ENCODE data around the gene NUDT21. TPM values are rescaled to one million over a fixed set of nuclear protein-coding genes. Genes with fewer than 3 reads are reported as not detected.

NUDT21 gene
- total RNA-seq, 1 experiment from 2014 or later: 218 TPM

DNA sequence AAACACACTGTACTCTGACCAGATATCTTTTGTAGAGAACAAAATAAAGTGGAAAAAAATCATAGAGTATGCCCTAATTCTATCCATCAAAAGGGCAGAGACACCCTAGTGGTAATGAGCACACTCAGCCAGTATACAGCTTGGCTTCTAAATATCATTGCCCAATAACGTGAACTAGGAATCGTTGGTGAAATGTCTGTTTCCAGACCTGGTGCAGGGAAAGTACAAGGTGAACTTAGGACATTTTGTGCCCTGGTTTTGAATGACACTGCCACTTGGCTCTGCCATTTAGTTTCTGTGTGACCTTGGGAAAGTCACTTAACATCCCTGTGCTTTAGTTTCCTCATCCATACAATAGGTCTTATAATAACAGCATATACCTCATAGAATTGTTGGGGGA, 39.5 kb downstream of the NUDT21 start:
- CTCF ChIA-PET: no interaction called here

DNA sequence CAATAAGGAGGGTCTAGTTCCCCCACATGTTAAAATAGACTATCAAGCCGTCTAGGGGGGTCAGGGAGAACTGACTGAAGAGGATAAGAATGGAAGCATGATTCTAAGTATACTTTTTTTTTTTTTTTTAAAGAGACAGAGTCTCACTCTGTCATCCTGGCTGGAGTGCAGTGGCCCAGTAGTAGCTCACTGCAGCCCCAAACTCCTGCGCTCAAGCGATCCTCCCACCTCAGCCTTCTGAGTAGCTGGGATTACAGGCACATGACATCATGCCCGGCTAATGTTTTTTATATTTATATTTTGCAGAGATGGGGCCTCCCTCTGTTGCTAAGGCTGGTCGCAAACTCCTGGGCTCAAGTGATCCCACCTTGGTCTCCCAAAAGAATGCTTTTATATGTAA, 40.0 kb downstream of the NUDT21 start:
- Histone ChIP-seq H3K9ac (ENCODE audit: low read length) (no peak overlapping the region), H2AFZ (ENCODE audit: low read depth, low read length, poor library complexity, severe bottlenecking) (no peak overlapping the region), H3K9me3 (ENCODE audit: control insufficient read depth in 1 of 2, insufficient read depth in 1 of 2, low read depth in 1 of 2, low read length in 2 of 2) (no peaks in the 10 kb centered on the region), H3K4me2 (ENCODE audit: low read length) (no peak overlapping the region), H3K27ac (ENCODE audit: low read depth, low read length) (no peak overlapping the region), H4K20me1 (ENCODE audit: insufficient read depth) (no peaks in the 10 kb centered on the region), H3K36me3 (ENCODE audit: control insufficient read depth in 1 of 2, insufficient read depth in 2 of 2, low read length in 2 of 2) (peaks cover 9 to 16% of the 10 kb centered on the region in 2 experiments; a peak in 3 of 4 replicates), H3K79me2 (ENCODE audit: insufficient read depth, low read length) (peaks cover 25% of the 10 kb centered on the region), H3K27me3 (ENCODE audit: insufficient read depth, low read length) (no peaks in the 10 kb centered on the region), H3K4me3 (replicated peaks in 1 of 2; ENCODE audit: low read depth in 1 of 2, low read length in 2 of 2) (no peak overlapping the region), H3K4me1 (ENCODE audit: control insufficient read depth in 1 of 2, insufficient read depth in 2 of 2, low read length in 2 of 2) (no peaks in the 10 kb centered on the region), H3K9me2 (ENCODE audit: insufficient read depth) (no peaks in the 10 kb centered on the region)
- ChIA-PET POLR2A (no interaction called here), RAD21 (ENCODE audit: low non-redundant PET in 1 of 2, low total read pairs in 2 of 2, uncharacterized antibody in 2 of 2, unreplicated experiment in 2 of 2) (no interaction called here), CTCF (no interaction called here)
- no TSS peak for BruUV-seq (replicated peaks)
- no peak for ATAC-seq
- intact Hi-C loops (cut with micrococcal nuclease): no loop called here
- DNase-seq (ENCODE audit: low read depth, low spot score): no peak
- TF ChIP-seq EGR1 (IDR thresholded peaks at IDR 0.05; ENCODE audit: low read depth): no peak

More for the DNA sequence above, 39.5 kb downstream of the NUDT21 start:
- Histone ChIP-seq H3K27me3 (ENCODE audit: insufficient read depth, low read length) (no peaks in the 10 kb centered on the region), H3K79me2 (ENCODE audit: insufficient read depth, low read length) (peaks cover 30% of the 10 kb centered on the region), H2AFZ (ENCODE audit: low read depth, low read length, poor library complexity, severe bottlenecking) (no peak overlapping the region), H3K27ac (ENCODE audit: low read depth, low read length) (no peak overlapping the region), H3K36me3 (ENCODE audit: control insufficient read depth in 1 of 2, insufficient read depth in 2 of 2, low read length in 2 of 2) (peaks cover 9 to 16% of the 10 kb centered on the region in 2 experiments; a peak in 3 of 4 replicates), H3K9me2 (ENCODE audit: insufficient read depth) (no peaks in the 10 kb centered on the region), H3K9ac (ENCODE audit: low read length) (no peak overlapping the region), H3K4me1 (ENCODE audit: control insufficient read depth in 1 of 2, insufficient read depth in 2 of 2, low read length in 2 of 2) (no peaks in the 10 kb centered on the region), H3K4me2 (ENCODE audit: low read length) (no peak overlapping the region), H4K20me1 (ENCODE audit: insufficient read depth) (no peaks in the 10 kb centered on the region), H3K9me3 (ENCODE audit: control insufficient read depth in 1 of 2, insufficient read depth in 1 of 2, low read depth in 1 of 2, low read length in 2 of 2) (no peaks in the 10 kb centered on the region), H3K4me3 (replicated peaks in 1 of 2; ENCODE audit: low read depth in 1 of 2, low read length in 2 of 2) (no peak overlapping the region)
- ChIA-PET POLR2A (no interaction called here), RAD21 (ENCODE audit: low non-redundant PET in 1 of 2, low total read pairs in 2 of 2, uncharacterized antibody in 2 of 2, unreplicated experiment in 2 of 2) (no interaction called here)
- intact Hi-C loops (cut with micrococcal nuclease): no loop called here
- BruUV-seq (replicated peaks): no TSS peak
- DNase-seq (ENCODE audit: low read depth, low spot score): no peak
- no peak for ATAC-seq
- no peak for TF ChIP-seq EZH2 (IDR thresholded peaks at IDR 0.05)
- no peak for TF ChIP-seq JUND (IDR thresholded peaks at IDR 0.05)
- TF ChIP-seq, protein P1, sequence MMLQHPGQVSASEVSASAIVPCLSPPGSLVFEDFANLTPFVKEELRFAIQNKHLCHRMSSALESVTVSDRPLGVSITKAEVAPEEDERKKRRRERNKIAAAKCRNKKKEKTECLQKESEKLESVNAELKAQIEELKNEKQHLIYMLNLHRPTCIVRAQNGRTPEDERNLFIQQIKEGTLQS (IDR thresholded peaks at IDR 0.05): no peak
- TF ChIP-seq SP1 (IDR thresholded peaks at IDR 0.05; ENCODE audit: low read depth): no peak
- no peak for TF ChIP-seq YY1 (IDR thresholded peaks at IDR 0.05; ENCODE audit: extremely low read depth, insufficient replicate concordance, low read depth, low read length)
- no peak for TF ChIP-seq RAD21 (IDR thresholded peaks at IDR 0.05; ENCODE audit: low read depth)
- TF ChIP-seq ELF1 (IDR thresholded peaks at IDR 0.05; ENCODE audit: borderline replicate concordance, low read depth): no peak

Measured in HCT116 (cell line).